HepG2 (cell line): ENCODE data around the gene HAPLN2. TPM values are rescaled to one million over a fixed set of nuclear protein-coding genes. Genes with fewer than 3 reads are reported as not detected.

Source experiments
- ATAC-seq: fragments of 200-7000 bp; cut with Tn5 transposase; 3 replicates; pipeline ENCODE4 v1.9.1; 2020; ENCODE audit warnings: mild to moderate bottlenecking, moderate library complexity
- BruUV-seq: library from RNA; stranded (reverse); fragments of 400-500 nt; replicated peaks from 2 replicates; lab custom pipeline; 2021; lab: Mats Ljungman, UMichigan
- CTCF ChIA-PET: fragments of 300-600 bp; formaldehyde crosslinking; extraction: SDS; loops from one replicate; lab custom pipeline; 2021; ENCODE audit warnings: low total read pairs, inconsistent platforms, low intra/inter-chr PET ratio; lab: Yijun Ruan, JAX
- POLR2A ChIA-PET: fragments of 350-600 bp; sonication (Branson Sonifier 250); formaldehyde crosslinking; loops from one replicate; lab custom pipeline; 2020; ENCODE audit warnings: antibody characterized with exemption, inconsistent platforms; lab: Yijun Ruan, JAX
- DNase-seq: peaks from one replicate; pipeline ENCODE4 v3.0.0-alpha.2; 2015; ENCODE audit warnings: low spot score
- FAIRE-seq: peaks from 3 replicates; lab custom pipeline; 2011; peaks lifted over from hg19 to GRCh38; lab: Jason Lieb, UNC
- H2AFZ ChIP-seq: one replicate; pipeline ENCODE4 v1.6.1; 2011; ENCODE audit warnings: low read length, inconsistent platforms
- H3K27ac ChIP-seq: fragments of 300-600 bp; 3 replicates; pipeline ENCODE4 v1.8.0; 2011; ENCODE audit warnings: mixed run types, mild to moderate bottlenecking, mixed read lengths, low read length, inconsistent platforms; ENCODE audit not compliant: insufficient read depth; ENCODE audit errors: extremely low read length
- H3K27me3 ChIP-seq, 2 experiments: fragments of 200-600 bp in 1 of 2; 2 replicates in 1 of 2; 3 replicates in 1 of 2; pipeline versions ENCODE4 v1.6.0 to v1.8.0; 2011; ENCODE audit warnings: low read length in 2 of 2, mild to moderate bottlenecking in 2 of 2, moderate library complexity in 2 of 2, inconsistent platforms in 1 of 2; ENCODE audit not compliant: insufficient read depth in 2 of 2, control insufficient read depth in 1 of 2
- H3K36me3 ChIP-seq, 2 experiments: fragments of 200-600 bp in 1 of 2; replicated peaks in 1 of 2; 2 replicates in 1 of 2; 3 replicates in 1 of 2; pipeline versions ENCODE4 v1.5.1 to v1.8.0; 2011; ENCODE audit warnings: low read length in 2 of 2, inconsistent platforms in 1 of 2; ENCODE audit not compliant: insufficient read depth in 2 of 2, control insufficient read depth in 1 of 2
- H3K4me1 ChIP-seq: 2 replicates; pipeline ENCODE4 v1.5.1; 2012; ENCODE audit warnings: low read length, inconsistent platforms; ENCODE audit not compliant: insufficient read depth
- H3K4me2 ChIP-seq: 2 replicates; pipeline ENCODE4 v1.6.0; 2011; ENCODE audit warnings: low read depth, low read length, inconsistent platforms
- H3K4me3 ChIP-seq, 3 experiments: fragments of 200-600 bp in 1 of 3; sonication (generic), shearing (Covaris generic) in 1 of 3; replicated peaks in 1 of 3; 2 replicates each; pipeline ENCODE4 v1.5.1; 2011 to 2016; ENCODE audit warnings: low read length in 3 of 3, inconsistent platforms in 2 of 3, low read depth in 2 of 3, mild to moderate bottlenecking in 2 of 3, control low read depth in 1 of 3, mixed read lengths in 1 of 3; ENCODE audit not compliant: insufficient read depth in 1 of 3
- H3K79me2 ChIP-seq: one replicate; pipeline ENCODE4 v1.6.1; 2011; ENCODE audit warnings: low read length, inconsistent platforms; ENCODE audit not compliant: insufficient read depth
- H3K9ac ChIP-seq: 2 replicates; pipeline ENCODE4 v1.6.0; 2011; ENCODE audit warnings: mild to moderate bottlenecking, low read depth, low read length, inconsistent platforms; ENCODE audit not compliant: insufficient read depth
- H3K9me3 ChIP-seq: 2 replicates; pipeline ENCODE4 v1.5.1; 2012; ENCODE audit warnings: mild to moderate bottlenecking, low read length
- H4K20me1 ChIP-seq: 2 replicates; pipeline ENCODE4 v1.6.0; 2011; ENCODE audit warnings: inconsistent platforms, mild to moderate bottlenecking, low read length, moderate library complexity; ENCODE audit not compliant: insufficient read depth
- WGBS: methylation state at CpG from one replicate; pipeline ENCODE4 v1.1.6; 2017; ENCODE audit warnings: low lambda C conversion rate; 5-methylcytosine and 5-hydroxymethylcytosine counted together
- in situ Hi-C: cut with HindIII; loops from 2 replicates; pipeline ENCODE4 v1.10.0; 2017; ENCODE audit warnings: low pct_unique_long_range_greater_than_20kb; ENCODE audit not compliant: extremely low pct_ligation_motif_present
- intact Hi-C: fragments of 100-400 bp; cut with micrococcal nuclease; formaldehyde crosslinking; loops from one replicate; pipeline ENCODE4 v1.10.0; 2022; ENCODE audit not compliant: unreplicated experiment
- polyA plus RNA-seq, 8 experiments: library from polyadenylated mRNA; depleted of rRNA in 3 of 8; stranded (reverse) in 7 of 8; unstranded in 1 of 8; fragments of >200 nt; fragmentation: Illumina TruSeq in 4 of 8; extraction: Trizol in 4 of 8; gene quantifications; 2 replicates each; pipeline versions ENCODE4 v1.2.1 to v1.2.3, GENCODE V29; 2011 to 2016; ENCODE audit warnings: low read depth in 4 of 8, missing spikeins in 1 of 8, mixed read lengths in 1 of 8; ENCODE audit not compliant: insufficient read depth in 1 of 8
- total RNA-seq, 5 experiments: library from RNA; depleted of rRNA; stranded (reverse); fragments of >200 nt; fragmentation: Illumina TruSeq; extraction: Trizol; gene quantifications; 2 replicates each; pipeline ENCODE4 v1.2.3, GENCODE V29; 2016; ENCODE audit warnings: low read depth in 1 of 5
- TF ChIP-seq, protein P1 (sequence below): sonication (generic); formaldehyde crosslinking; IDR thresholded peaks from 2 replicates; pipeline ENCODE4 v1.4.0; 2020; ENCODE audit warnings: low read depth, mild to moderate bottlenecking, missing genetic modification reagents
- TF ChIP-seq, protein P2 (sequence below): sonication (generic); IDR thresholded peaks from 2 replicates; pipeline ENCODE4 v1.6.1; 2016; ENCODE audit warnings: low read depth, borderline replicate concordance
- TF ChIP-seq, protein P3 (sequence below): sonication (generic); formaldehyde crosslinking; IDR thresholded peaks from 2 replicates; pipeline ENCODE4 v1.5.0; 2020; ENCODE audit warnings: mild to moderate bottlenecking, missing genetic modification reagents

Gene HAPLN2
- total and polyA plus RNA-seq, 2 of the 13 experiments (the other 11 are each of a cell fraction or from before 2014, with no cell fraction given), result not detected

DNA sequence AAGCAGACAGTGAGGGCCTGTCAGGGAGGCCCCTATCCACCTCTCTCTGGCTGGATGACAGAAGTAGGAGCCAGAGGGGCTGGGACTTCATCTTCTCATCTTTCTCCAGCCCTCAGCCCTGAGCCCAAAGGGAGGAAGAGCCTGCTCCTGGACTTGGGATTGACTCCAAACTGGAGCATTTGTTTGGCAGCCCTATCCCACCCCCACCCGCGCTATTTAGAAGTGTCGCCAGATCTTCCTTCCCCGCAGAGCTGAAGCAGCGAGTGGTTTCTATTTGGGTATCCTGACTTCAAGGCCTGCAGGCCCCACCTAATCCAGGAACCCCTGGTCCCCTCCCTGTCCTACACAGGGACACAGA, 48.4 kb downstream of the HAPLN2 start:
- Histone ChIP-seq H3K4me2 (peak overlapping the region; percentile 60), H3K27me3 (no peaks in the 10 kb centered on the region), H3K79me2 (no peaks in the 10 kb centered on the region), H4K20me1 (no peaks in the 10 kb centered on the region), H2AFZ (no peak overlapping the region), H3K4me3 (peak overlapping the region in 1 of 3 experiments; percentile 42; a peak in 1 of 6 replicates), H3K9ac (peak overlapping the region; percentile 3; the same call in 1 of the 2 replicates), H3K36me3 (no peaks in the 10 kb centered on the region), H3K27ac (no peak overlapping the region), H3K9me3 (no peaks in the 10 kb centered on the region), H3K4me1 (peaks cover 65% of the 10 kb centered on the region)
- TF ChIP-seq, protein P1, sequence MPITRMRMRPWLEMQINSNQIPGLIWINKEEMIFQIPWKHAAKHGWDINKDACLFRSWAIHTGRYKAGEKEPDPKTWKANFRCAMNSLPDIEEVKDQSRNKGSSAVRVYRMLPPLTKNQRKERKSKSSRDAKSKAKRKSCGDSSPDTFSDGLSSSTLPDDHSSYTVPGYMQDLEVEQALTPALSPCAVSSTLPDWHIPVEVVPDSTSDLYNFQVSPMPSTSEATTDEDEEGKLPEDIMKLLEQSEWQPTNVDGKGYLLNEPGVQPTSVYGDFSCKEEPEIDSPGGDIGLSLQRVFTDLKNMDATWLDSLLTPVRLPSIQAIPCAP (CRISPR knock-in tag), result no peak
- TF ChIP-seq, protein P2, sequence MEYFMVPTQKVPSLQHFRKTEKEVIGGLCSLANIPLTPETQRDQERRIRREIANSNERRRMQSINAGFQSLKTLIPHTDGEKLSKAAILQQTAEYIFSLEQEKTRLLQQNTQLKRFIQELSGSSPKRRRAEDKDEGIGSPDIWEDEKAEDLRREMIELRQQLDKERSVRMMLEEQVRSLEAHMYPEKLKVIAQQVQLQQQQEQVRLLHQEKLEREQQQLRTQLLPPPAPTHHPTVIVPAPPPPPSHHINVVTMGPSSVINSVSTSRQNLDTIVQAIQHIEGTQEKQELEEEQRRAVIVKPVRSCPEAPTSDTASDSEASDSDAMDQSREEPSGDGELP, result no peak
- TF ChIP-seq, protein P3, sequence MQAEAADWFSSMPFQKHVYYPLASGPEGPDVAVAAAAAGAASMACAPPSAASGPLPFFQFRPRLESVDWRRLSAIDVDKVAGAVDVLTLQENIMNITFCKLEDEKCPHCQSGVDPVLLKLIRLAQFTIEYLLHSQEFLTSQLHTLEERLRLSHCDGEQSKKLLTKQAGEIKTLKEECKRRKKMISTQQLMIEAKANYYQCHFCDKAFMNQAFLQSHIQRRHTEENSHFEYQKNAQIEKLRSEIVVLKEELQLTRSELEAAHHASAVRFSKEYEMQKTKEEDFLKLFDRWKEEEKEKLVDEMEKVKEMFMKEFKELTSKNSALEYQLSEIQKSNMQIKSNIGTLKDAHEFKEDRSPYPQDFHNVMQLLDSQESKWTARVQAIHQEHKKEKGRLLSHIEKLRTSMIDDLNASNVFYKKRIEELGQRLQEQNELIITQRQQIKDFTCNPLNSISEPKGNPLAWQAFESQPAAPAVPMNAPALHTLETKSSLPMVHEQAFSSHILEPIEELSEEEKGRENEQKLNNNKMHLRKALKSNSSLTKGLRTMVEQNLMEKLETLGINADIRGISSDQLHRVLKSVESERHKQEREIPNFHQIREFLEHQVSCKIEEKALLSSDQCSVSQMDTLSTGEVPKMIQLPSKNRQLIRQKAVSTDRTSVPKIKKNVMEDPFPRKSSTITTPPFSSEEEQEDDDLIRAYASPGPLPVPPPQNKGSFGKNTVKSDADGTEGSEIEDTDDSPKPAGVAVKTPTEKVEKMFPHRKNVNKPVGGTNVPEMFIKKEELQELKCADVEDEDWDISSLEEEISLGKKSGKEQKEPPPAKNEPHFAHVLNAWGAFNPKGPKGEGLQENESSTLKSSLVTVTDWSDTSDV (CRISPR knock-in tag), result no peak
- ChIA-PET POLR2A (interaction anchor here (11.4 kb wide), 1 partner anchor 7 kb away, joined by 189 read pairs; the partner anchor contains the start of gene NES), CTCF (no interaction called here)
- no peak for FAIRE-seq
- BruUV-seq, result no TSS peak
- 33% methylated on average over 3 of the region's 5 CpGs for WGBS
- DNase-seq, result no peak
- in situ Hi-C loops (no loop called here), intact Hi-C loops (loop anchor here (10.0 kb wide), 1 partner anchor 57 kb away; the partner anchor contains the start of genes ISG20L2 and METTL25B)
- ATAC-seq, result peak; percentile 10
